ENCODE results near the gene COL28A1.
"Not testable (repeated sequence)": the region's sequence is repeated elsewhere in the genome, so short reads cannot be mapped to it uniquely, and the experiment has no call there.

Gene COL28A1

DNA sequence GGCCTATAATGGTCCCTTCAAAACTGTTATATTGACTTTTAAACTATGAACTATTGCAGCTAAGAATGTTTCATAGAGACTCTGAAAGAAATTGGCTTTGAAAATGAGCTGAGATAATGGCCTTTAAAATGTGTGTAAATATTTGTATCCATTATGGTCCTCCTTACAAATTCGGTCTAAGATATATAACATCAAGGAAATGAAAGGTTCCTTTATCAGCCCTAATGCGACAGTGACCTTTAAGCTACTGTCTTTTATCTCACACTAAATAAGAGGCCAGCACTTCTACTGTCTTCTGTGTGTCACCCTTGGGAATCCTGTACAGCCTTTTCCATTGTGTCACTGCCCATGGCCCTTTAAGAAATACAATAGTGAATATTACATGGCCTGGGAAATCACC, 19.5 kb downstream of the COL28A1 start:
- DNase-seq, result no peak

DNA sequence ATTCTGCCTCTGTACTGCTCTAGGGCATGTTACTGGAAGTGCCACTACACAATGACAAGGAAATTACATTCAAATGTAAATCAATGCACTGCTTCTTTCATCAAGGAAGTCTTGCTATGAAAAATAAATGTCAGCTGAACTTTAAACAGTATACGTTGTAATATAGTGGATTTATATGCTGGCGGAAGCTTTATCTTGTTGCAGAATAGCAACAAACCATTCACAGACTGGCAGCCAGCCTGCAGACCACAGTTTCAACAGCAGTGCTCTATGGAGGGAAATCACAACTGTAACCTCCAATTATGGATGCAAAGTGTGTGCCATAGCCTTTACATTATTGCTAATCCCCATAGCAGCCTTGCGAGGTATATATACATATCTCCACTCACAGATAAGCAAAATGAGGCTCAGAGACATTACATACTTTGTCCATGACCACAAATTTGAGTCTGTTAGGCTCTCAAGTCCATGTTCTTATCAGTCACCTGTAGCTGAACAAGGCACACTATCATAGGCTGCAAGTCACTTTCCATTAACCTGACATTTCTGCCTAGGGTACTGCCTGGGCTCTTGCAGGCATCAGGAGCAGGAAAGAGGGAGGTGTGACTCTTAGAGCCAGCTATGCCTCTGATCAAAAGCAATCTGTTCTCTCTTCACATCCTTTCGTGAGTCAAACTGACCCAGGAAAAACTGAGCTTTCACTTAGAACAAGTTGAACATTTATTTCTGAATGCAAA, 22.6 kb downstream of the COL28A1 start:
- DNase-seq, result no peak

DNA sequence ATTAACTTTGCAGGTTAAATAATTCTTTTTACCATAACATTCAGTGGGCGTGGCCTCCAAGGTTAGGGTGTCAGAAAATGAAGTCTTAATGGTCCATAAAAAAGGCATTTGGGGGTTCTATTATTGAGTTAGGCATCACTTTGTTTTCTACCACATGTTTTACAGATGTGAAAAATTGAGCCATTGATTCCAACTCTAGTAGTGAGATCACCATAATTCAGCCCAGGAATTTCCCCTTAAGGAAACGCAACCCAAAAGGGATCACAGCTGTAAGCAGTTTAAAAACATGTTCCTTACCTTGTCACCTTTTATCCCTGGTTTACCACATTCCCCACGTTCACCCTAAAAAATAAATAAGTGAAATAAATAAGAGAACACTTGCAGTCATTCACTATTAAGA, 24.9 kb downstream of the COL28A1 start:
- no peak for DNase-seq

DNA sequence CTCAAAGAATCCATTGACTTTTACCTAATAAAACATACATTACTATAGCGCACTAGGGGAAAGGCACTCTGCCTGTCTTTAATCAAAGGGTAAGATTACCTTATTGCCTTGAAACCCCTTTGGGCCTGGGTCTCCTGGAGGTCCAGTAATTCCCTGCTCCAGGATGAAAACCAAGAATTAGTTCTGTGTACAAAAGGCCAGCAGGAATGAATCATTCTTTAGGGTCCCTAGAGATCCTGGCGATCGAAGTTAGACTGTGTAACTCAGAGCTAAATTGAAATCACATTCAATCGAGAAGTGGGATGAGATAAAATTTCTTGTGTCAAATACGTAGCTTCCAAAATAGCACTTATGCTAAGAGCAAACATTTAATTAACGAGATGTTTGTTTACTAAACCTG, 29.8 kb downstream of the COL28A1 start:
- DNase-seq, result no peak

DNA sequence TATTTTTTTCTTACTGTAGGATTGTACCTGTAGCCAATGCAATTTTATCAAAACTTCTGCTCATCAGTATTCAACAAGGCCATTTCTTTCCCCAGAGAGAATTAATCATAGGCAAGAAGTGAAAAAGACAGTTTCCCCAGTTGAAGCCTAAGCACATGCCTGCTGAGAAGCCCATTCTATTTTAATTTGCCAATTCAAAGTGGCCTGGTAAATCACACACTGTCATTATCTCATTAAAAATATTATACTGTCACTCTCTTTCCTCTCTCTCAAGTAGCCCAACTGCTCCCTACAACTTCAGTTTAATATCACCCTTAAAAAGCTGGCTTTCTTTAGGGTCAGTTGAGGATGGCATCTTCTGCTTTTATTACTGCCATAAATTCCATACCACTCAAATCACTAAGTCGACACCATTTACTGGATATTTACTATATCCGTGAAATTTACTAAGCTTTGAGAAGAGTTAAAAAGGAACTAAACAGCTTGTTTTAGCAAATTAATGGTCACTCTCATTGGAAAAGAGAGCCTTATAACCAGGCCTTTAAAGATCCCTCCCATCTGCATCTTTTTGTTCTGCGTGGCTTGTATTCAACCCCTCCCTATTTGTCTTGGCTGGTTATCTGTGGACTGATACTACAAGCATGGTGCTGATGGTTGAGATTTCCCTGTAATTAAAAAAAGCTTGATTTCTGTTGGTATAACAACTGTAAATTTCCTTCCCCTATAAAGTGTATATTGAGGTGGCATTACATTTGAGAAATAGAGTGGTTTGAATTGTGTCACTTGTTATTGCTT, 30.6 kb downstream of the COL28A1 start:
- no peak for DNase-seq

DNA sequence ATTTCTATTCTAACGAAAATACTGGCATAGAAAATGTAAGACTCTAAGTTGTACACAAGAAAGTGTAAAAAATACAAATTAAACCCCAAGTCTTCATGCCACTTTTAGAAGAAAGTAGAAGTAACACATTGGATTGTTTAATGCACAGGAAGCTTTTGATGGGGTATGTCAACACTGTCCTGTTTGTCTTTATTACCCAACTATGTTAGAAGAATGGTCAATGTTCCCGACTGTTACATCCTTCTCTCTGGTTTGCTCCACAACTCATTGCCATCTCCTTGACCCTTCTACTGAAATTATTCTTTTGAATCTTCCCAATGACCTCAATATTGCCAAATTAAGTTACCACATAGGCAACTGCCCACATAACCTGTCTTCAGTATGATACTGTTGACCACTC, 35.8 kb downstream of the COL28A1 start:
- DNase-seq, result no peak

DNA sequence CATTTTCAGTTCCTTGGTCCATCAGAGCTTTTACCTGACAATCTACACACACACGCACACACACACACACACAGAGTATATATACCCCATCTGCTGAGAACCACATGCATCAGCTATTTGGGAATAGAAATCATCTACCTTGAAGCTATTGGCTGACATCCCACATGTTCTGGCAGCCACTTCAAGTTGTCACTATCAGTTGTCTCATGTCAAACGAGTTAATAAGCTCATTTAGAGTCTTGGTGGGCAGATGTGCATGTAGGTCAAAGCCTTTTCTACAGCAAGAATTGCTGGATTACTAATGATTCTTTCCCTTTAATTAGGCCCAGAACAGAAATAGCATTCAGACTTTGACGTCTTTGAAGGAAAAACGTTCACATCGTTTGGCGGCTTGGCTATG, 36.8 kb downstream of the COL28A1 start:
- no peak for DNase-seq

DNA sequence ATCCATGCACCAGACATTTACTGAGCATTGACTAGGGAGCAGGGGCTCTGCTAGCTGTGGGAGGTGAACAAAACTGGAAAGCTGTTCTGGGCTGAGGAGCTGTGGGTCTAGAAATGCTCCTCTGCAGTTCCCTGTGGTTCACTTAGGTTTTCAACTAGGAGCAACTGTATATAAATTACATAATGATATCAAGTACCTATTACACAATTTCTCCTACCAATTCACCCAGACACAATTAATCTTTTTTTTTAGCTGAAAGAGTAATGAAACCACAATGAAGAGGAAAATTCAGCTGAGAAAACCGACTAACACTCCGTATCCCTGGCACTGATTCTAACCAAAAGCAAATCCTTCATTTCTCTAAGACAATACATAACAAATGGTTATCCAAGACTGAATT, 39.4 kb downstream of the COL28A1 start:
- DNase-seq, result no peak

DNA sequence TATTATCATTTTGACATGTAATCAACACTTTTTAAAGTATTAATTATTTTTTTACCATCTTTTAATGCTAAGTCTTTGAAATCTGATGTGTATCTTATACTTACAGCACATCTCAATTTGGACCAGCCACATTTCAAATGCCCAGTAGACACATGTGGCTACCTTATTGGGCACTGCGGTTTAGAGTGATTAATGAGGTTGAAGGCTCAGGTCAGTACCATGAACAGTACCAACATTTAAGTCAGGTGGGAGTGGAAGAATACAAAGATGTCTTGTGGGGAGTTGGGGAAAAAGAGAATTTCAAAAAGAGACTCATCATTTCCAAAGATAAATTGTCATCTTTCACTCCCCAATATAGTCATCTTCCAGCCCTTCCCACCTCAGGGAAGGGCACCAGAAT, 40.5 kb downstream of the COL28A1 start:
- DNase-seq, result no peak

DNA sequence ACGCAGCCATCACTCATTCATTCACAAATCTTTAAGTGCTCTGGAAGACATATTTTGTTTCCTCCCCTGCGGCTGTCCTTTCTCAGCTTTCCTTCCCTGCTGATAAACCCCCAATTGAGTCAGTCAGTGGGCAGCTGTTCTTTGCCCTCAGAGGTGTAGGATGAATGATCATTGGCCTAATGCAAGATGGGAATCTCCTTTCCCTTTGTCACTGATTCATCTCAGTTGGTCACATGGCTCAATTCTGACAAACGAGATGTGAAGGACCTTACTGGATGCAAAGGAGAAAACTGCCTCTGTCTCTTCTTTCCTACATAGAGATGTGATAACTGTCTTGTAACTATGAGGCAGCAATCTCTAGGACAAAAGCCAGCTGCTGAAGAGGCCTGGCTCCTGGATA, 44.6 kb downstream of the COL28A1 start:
- DNase-seq, result no peak

DNA sequence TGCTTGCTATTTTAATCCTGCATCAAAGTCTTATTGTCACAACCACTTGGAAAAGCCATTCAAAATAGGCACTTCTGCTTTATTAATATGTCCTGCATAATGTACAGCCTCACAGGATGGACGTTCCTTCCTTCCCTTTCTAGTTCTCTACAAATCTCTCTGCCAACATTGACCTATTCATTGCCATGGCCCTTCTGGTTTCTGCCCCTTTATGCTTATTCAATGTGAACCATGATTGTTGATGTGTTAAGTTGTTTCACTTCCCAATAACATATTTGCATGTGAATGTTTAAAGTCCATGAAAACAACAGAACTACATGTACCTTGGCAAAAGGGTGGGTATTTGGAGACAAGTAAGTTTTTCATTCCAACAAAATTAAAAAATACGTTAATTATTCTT, 45.7 kb downstream of the COL28A1 start:
- DNase-seq, result no peak

DNA sequence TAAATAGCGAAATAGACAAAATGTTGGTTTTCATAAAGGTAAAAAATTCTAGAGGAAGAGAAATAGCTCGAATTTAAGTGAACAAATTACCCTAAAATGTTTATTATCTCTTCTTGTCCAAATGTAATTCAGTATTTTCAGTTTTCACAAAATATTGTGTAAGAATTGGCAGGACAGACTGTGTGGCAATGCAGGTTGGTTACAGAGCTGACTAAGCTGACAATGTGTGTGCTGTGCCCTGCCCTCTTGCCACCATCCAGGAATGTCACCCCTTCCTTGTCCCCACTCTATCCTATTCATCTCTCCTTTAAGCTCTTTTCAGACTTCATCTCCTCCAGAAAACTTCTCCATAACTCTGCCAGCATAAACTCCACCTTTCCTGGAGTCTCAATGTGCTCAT, 46.1 kb downstream of the COL28A1 start:
- DNase-seq, result no peak

DNA sequence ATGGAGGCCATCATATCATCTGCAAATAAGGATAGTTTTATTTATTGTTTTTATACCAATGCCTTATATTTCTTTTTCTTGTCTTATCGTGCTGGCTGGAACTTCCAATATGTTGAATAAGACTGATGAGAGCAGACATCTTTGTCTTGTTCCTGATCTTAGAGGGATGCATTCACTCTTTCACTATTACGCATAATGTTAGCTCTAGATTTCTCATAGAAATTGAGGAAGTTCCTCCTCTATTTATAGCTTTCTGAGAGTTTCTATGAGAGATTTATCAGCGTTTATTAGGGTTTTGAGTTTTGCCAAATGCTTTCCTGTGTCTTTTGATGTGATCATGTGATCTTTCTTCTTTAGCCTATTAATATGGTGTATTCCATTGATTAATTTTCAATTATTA, 49.3 kb downstream of the COL28A1 start:
- no peak for DNase-seq

DNA sequence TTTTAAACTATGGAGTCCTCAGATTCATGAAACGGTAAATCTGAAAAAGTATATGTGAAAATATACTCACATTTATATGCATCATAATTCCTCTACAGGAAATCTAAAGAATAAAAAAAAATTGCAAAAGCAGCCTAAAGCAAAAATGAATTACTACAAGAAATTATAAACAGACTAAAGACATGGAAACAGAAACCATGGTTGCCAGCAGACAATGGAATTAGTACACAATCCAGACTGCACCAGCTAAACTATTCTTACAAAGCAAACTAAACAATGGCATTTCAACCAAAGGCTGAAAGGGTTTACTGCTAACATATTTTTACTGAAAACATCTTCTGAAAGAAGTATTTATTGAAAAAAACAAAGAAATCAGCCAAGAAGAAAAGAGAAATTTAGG, 51.6 kb downstream of the COL28A1 start:
- no peak for DNase-seq

DNA sequence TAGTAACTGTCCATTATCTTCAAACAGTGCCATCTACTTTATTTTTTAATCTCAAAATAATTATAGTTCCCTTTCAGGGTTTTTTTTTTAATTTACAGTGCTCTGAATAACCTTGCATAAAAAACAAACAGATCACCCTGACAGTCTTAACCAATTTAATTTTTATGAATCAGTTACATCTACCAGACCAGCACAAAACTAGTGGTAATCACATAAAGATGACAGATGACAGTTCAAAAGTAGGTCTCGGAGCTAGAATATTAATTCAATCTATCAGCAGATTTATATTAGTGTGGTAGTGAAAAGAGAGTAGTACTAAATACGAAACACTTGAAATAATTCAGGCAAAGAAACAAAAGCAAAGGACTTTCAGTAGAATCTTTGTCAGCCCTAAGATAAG, 53.9 kb downstream of the COL28A1 start:
- no peak for DNase-seq

DNA sequence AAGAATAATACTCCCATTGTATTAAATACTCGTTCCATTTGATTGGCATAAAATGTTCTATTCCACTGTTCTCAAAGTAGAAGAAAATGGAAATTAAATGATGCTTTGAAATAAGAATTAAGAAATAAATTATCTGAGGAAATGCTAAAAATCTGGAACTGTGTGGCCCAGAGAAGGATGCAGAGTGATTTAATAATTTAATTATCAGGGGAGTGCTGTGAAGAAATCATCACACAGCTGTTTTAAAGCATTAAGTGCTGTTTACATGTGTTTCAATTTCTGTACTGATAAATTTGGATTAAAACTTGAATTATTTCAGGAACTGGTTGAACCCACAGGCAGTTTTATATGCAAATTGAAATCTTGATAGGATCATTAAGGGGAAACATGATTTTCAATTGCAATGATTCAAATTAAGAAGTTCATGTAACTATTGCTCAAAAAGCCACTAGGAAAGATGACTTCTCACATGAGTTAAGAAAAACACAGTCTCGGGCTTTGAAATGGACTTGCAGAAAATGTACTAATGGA, 56.3 kb downstream of the COL28A1 start:
- no peak for DNase-seq

DNA sequence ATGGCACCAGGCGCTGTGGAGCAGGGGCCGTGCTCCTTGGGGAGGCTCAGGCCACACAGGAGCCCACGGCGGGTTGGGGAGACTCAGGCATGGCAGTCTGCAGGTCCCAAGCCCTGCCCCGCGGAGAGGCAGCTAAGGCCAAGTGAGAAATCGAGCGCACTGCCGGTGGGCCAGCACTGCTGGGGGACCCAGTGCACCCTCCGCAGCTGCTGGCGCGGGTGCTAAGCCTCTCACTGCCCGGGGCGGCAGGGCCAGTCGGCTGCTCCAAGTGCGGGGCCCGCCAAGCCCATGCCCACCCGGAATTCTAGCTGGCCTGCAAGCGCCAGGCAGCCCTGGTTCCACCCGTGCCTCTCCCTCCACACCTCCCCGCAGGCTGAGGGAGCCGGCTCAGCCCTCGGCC, 57.1 kb downstream of the COL28A1 start:
- DNase-seq, result no peak

DNA sequence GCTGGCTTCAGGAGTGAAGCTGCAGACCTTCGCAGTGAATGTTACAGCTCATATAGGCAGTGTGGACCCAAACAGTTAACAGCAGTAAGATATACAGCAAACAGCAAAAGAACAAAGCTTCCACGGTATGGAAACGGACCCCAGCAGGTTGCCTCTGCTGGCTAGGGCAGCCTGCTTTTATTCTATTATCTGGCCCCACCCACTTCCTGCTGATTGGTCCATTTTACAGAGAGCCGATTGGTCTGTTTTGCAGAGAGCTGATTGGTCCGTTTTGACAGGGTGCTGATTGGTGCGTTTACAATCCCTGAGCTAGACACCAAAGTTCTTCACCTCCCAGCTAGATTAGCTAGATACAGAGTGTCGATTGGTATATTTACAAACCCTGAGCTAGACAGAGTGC, 58.0 kb downstream of the COL28A1 start:
- not testable (repeated sequence) for DNase-seq

DNA sequence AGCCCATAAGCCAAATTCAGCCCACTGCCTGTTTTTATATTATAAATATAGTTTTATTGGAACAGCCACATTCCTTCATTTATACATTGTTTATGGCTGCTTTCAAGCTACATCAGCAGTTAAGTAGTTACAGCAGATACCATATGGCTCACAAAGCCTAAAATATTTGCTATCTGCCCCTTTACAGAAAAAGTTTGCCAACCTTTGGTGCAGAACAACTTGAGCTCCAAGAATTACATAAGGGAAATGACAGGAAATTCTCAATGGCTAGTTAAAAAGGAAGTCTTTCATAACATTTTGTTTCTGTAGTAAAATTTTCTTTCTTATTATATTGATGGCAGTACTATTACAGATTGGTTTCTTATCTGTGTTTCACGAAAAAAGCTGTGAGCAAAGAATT, 59.3 kb downstream of the COL28A1 start:
- DNase-seq, result no peak

DNA sequence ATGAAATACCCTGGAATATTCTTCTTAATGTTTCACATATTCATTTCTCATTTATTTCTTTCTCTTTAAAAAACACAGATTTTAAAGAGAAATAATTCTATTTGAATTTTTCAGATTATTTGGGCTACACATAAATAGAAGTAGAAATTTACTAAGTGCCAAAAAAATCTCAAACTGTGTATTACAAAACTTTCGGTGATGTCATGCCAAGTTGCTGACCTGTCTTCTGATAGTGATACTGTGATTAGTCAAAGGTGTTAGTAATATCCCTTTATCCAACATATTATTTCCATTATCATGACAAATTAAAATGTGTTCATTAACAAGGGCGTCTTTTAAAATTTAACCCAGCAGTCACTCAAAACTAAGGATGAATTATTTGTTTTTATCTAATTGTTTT, 60.1 kb downstream of the COL28A1 start:
- no peak for DNase-seq

DNA sequence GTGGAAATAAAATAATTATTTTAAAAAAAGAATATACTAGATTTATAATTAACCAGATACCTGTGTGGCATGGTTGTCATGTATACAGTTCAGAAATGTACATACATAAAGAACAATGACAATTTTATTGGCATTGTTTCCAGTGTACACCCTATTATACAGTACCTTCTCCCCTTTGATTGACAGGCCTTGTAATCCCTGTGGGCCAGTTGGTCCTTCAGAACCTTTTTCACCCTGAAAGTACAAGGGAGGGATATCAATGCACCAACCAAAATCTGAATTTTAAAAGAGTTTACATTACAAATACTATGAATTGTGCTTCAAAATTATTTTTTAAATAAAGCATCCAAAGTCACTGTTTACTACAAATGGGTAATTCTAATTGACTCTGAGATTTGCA, 61.2 kb downstream of the COL28A1 start:
- DNase-seq, result no peak

DNA sequence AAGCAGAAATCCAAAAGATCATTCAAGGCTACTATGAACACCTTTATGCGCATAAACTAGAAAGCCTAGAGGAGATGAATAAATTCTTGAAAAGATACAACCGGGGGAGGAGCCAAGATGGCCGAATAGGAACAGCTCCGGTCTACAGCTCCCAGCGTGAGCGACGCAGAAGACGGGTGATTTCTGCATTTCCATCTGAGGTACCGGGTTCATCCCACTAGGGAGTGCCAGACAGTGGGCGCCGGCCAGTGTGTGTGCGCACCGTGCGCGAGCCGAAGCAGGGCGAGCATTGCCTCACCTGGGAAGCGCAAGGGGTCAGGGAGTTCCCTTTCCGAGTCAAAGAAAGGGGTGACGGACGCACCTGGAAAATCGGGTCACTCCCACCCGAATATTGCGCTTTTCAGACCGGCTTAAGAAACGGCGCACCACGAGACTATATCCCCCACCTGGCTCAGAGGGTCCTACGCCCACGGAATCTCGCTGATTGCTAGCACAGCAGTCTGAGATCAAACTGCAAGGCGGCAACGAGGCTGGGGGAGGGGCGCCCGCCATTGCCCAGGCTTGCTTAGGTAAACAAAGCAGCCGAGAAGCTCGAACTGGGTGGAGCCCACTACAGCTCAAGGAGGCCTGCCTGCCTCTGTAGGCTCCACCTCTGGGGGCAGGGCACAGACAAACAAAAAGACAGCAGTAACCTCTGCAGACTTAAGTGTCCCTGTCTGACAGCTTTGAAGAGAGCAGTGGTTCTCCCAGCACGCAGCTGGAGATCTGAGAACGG, 70.5 kb downstream of the COL28A1 start:
- DNase-seq, result not testable (repeated sequence)

DNA sequence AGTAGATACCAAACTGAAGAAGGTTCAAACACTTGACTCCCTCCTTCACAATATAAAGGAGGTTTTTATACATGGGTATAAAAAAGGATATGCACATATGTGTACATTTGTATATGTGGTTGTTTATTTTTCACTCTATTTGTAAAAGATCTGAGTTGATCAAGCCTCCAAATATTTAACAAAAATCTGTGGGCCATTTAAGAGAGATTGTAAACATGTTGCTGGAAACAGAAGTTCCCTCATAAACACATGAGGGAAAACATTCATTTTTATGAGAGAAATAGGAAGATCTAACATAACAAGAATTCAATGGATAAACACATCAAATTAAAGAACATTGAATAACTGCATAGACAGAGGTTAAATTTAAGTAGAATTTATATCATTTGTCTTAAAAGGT, 81.7 kb downstream of the COL28A1 start:
- DNase-seq, result no peak

DNA sequence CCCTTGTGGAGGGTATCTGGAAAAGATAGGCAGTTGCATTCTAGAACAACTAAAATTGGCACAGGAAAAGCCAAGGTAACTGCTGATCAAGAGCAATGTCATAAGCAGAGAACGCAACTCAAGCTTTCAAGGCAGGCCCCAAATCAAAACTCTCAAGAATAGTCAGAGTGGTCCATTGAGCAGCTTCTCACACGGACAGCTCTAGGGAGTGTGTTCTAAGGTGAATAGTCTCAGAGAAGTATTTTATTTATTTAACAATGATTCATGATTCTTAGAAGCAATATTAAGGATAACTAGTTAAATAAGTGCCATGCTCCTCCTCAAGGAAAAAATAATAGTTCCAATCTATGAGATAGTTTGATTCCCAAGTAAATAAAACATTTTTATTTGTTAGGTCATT, 83.0 kb downstream of the COL28A1 start:
- DNase-seq, result no peak
